Right lobe of liver (tissue), 4 donors: Measurements from ENCODE around the gene NXNL2.

Experiments
- POLR2A ChIP-seq: fragments of 450-650 bp; IDR thresholded peaks from one replicate; pipeline ENCODE4 v1.6.1; 2017; ENCODE audit warnings: antibody characterized with exemption, mild to moderate bottlenecking
- TF ChIP-seq, protein P1 (sequence below), 4 donors: fragments of 200-600 bp in 3 of 4; fragments of 450-650 bp in 1 of 4; IDR thresholded peaks; one replicate each; pipeline versions ENCODE4 v1.5.1 to v1.8.0; 2016 to 2022; ENCODE audit warnings: antibody characterized with exemption in 4 of 4, mild to moderate bottlenecking in 2 of 4
- donor health status: DM: no; HTN: no; CAD: no.
- donor health status: DM: no; HTN: no; CAD: no.
- donor health status: DM: no; HTN: yes; CAD: no.

DNA sequence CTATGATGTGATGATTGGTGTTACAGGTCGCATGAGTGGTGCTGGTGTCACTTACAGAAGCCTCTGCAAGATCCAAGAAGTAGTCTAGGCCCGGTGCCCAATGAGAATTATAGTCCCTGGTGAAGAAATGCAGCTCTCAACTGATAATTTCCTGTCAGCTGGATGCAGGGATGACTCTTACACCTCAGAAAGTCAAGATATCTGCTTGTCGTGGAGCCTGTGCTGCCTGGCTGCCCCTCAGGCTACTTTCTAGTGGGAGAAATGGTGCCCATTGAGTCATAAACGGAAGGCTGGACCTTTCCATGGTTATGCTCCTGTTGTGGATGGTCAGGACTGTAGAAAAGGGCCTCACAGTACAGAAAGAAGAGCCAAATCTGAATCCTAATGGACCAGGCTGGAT is 46.8 kb upstream of the NXNL2 start:
- TF ChIP-seq, protein P1, sequence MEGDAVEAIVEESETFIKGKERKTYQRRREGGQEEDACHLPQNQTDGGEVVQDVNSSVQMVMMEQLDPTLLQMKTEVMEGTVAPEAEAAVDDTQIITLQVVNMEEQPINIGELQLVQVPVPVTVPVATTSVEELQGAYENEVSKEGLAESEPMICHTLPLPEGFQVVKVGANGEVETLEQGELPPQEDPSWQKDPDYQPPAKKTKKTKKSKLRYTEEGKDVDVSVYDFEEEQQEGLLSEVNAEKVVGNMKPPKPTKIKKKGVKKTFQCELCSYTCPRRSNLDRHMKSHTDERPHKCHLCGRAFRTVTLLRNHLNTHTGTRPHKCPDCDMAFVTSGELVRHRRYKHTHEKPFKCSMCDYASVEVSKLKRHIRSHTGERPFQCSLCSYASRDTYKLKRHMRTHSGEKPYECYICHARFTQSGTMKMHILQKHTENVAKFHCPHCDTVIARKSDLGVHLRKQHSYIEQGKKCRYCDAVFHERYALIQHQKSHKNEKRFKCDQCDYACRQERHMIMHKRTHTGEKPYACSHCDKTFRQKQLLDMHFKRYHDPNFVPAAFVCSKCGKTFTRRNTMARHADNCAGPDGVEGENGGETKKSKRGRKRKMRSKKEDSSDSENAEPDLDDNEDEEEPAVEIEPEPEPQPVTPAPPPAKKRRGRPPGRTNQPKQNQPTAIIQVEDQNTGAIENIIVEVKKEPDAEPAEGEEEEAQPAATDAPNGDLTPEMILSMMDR (IDR thresholded peaks at IDR 0.05), result no peak
- no peak for TF ChIP-seq POLR2A
